GM12878 (cell line): ENCODE data around the gene ATP4A. TPM values are rescaled to one million over a fixed set of nuclear protein-coding genes. Genes with fewer than 3 reads are reported as not detected.
A peak's percentile ranks its signal among the peaks of the same experiment; 100 is the strongest.

Experiments used
- ATAC-seq: fragments of 200-7000 bp; cut with Tn5 transposase; 3 replicates; pipeline ENCODE4 v1.9.1; 2020; ENCODE audit warnings: mild to moderate bottlenecking, moderate library complexity
- BruUV-seq: library from RNA; stranded (reverse); fragments of 400-500 nt; replicated peaks from 2 replicates; lab custom pipeline; 2021; lab: Mats Ljungman, UMichigan
- CTCF ChIA-PET: fragments of 300-600 bp; sonication (Branson Sonifier 250); formaldehyde crosslinking; extraction: SDS; loops from one replicate; lab custom pipeline; 2021; ENCODE audit warnings: inconsistent platforms; lab: Yijun Ruan, JAX
- POLR2A ChIA-PET: fragments of 350-600 bp; formaldehyde crosslinking; extraction: SDS; loops from one replicate; lab custom pipeline; 2021; ENCODE audit warnings: inconsistent platforms; lab: Charles Lee
- RAD21 ChIA-PET: fragments of 300-600 bp; sonication (Branson Sonifier 250); formaldehyde crosslinking; loops from one replicate; lab custom pipeline; 2023; ENCODE audit warnings: antibody characterized with exemption; ENCODE audit not compliant: unreplicated experiment; lab: Charles Lee
- SMC1A ChIA-PET: fragments of 300-600 bp; sonication (Branson Sonifier 250); formaldehyde crosslinking; loops from one replicate; lab custom pipeline; 2023; ENCODE audit not compliant: unreplicated experiment, uncharacterized antibody; lab: Charles Lee
- DNase-seq: peaks from one replicate; pipeline ENCODE4 v3.0.0-alpha.2; 2011; ENCODE audit warnings: low read depth, low spot score
- FAIRE-seq: peaks from 3 replicates; lab custom pipeline; 2011; peaks lifted over from hg19 to GRCh38; lab: Jason Lieb, UNC
- H2AFZ ChIP-seq: 2 replicates; pipeline ENCODE4 v1.6.0; 2011; ENCODE audit warnings: low read depth, low read length, control low read depth; ENCODE audit not compliant: control insufficient read depth
- H3K27ac ChIP-seq: 2 replicates; pipeline ENCODE4 v1.5.1; 2011; ENCODE audit warnings: control low read depth; ENCODE audit not compliant: control insufficient read depth, insufficient read depth
- H3K27me3 ChIP-seq, 2 experiments: replicated peaks in 1 of 2; 2 replicates each; pipeline versions ENCODE4 v1.6.0 to v1.6.1; 2011; ENCODE audit warnings: low read length in 1 of 2; ENCODE audit not compliant: control insufficient read depth in 2 of 2, insufficient read depth in 2 of 2
- H3K36me3 ChIP-seq, 2 experiments: 2 replicates each; pipeline ENCODE4 v1.5.1; 2011; ENCODE audit warnings: low read length in 1 of 2; ENCODE audit not compliant: control insufficient read depth in 2 of 2, insufficient read depth in 2 of 2
- H3K4me1 ChIP-seq: 2 replicates; pipeline ENCODE4 v1.6.1; 2011; ENCODE audit warnings: mild to moderate bottlenecking, low read length, moderate library complexity, mixed read lengths; ENCODE audit not compliant: control insufficient read depth, insufficient read depth
- H3K4me2 ChIP-seq: 2 replicates; pipeline ENCODE4 v1.6.0; 2011; ENCODE audit warnings: control low read depth; ENCODE audit not compliant: control insufficient read depth, insufficient read depth
- H3K4me3 ChIP-seq: fragments of 200-600 bp; sonication (generic); 2 replicates; pipeline ENCODE4 v1.5.1; 2016
- H3K79me2 ChIP-seq: 2 replicates; pipeline ENCODE4 v1.6.0; 2011; ENCODE audit warnings: low read length; ENCODE audit not compliant: control insufficient read depth, insufficient read depth
- H3K9ac ChIP-seq: 2 replicates; pipeline ENCODE4 v1.8.0; 2011; ENCODE audit warnings: low read length, control low read depth, mixed read lengths; ENCODE audit not compliant: control insufficient read depth, insufficient read depth
- H3K9me3 ChIP-seq: replicated peaks from 3 replicates; pipeline ENCODE4 v1.5.1; 2011; ENCODE audit warnings: mild to moderate bottlenecking, low read length; ENCODE audit not compliant: control insufficient read depth, insufficient read depth
- H4K20me1 ChIP-seq: 2 replicates; pipeline ENCODE4 v1.6.0; 2011; ENCODE audit not compliant: control insufficient read depth, insufficient read depth
- CTCF ChIP-seq, 3 experiments: IDR thresholded peaks in 2 of 3; conservative IDR thresholded peaks in 1 of 3; 2 replicates each; pipeline ENCODE4 v1.5.1; 2011; ENCODE audit warnings: low read depth in 3 of 3, low read length in 3 of 3, mild to moderate bottlenecking in 3 of 3, control low read depth in 2 of 3, moderate library complexity in 2 of 3, inconsistent platforms in 1 of 3, mixed read lengths in 1 of 3; ENCODE audit not compliant: control insufficient read depth in 2 of 3, insufficient read depth in 1 of 3; ENCODE audit errors: extremely low read depth in 1 of 3
- HDAC2 ChIP-seq: fragments of 200-600 bp; sonication (generic); IDR thresholded peaks from 2 replicates; pipeline ENCODE4 v1.6.1; 2017
- IKZF1 ChIP-seq: fragments of 450-650 bp; conservative IDR thresholded peaks from 2 replicates; pipeline ENCODE4 v1.6.1; 2017; ENCODE audit warnings: antibody characterized with exemption, mild to moderate bottlenecking
- PAX5 ChIP-seq: IDR thresholded peaks from 2 replicates; pipeline ENCODE4 v1.6.1; 2011; ENCODE audit warnings: low read depth, low read length, borderline replicate concordance
- RAD21 ChIP-seq: IDR thresholded peaks from 2 replicates; pipeline ENCODE4 v1.6.1; 2011; ENCODE audit warnings: mild to moderate bottlenecking, low read depth, low read length, moderate library complexity; ENCODE audit not compliant: insufficient read depth
- RCOR1 ChIP-seq: conservative IDR thresholded peaks from 2 replicates; pipeline ENCODE4 v1.6.1; 2012; ENCODE audit warnings: low read depth, low read length, improper control_type of control experiment
- SRF ChIP-seq, 2 experiments: IDR thresholded peaks; 2 replicates each; pipeline ENCODE4 v1.6.1; 2011; ENCODE audit warnings: low read depth in 2 of 2, low read length in 2 of 2, mild to moderate bottlenecking in 1 of 2, moderate library complexity in 1 of 2
- TCF3 ChIP-seq: IDR thresholded peaks from 2 replicates; pipeline ENCODE4 v1.6.1; 2012; ENCODE audit warnings: low read depth, mild to moderate bottlenecking, low read length, borderline replicate concordance; ENCODE audit not compliant: insufficient read depth
- WGBS: methylation state at CpG from one replicate; pipeline ENCODE4 v1.1.6; 2016; ENCODE audit warnings: low lambda C conversion rate; ENCODE audit not compliant: insufficient replicate concordance, insufficient coverage; ENCODE audit errors: missing lambda C conversion rate; 5-methylcytosine and 5-hydroxymethylcytosine counted together
- in situ Hi-C: fragments of 300-500 bp; cut with MboI; formaldehyde crosslinking; loops from 9 replicates; pipeline ENCODE4 v1.14.3; 2018; ENCODE audit warnings: mixed read lengths
- intact Hi-C: fragments of 100-400 bp; cut with micrococcal nuclease; formaldehyde crosslinking; loops from one replicate; pipeline ENCODE4 v1.14.2; 2022; ENCODE audit not compliant: unreplicated experiment
- polyA plus RNA-seq, 11 experiments: library from polyadenylated mRNA; depleted of rRNA in 4 of 11; unstranded in 6 of 11; stranded (reverse) in 5 of 11; fragments of >200 nt; fragmentation: Nextera tagmentation in 4 of 11; fragmentation: Illumina TruSeq in 1 of 11; extraction: Ambion mirVana in 4 of 11; extraction: Trizol in 1 of 11; gene quantifications; 1 replicate in 1 of 11; 2 replicates in 10 of 11; pipeline versions ENCODE4 v1.2.1 to v1.2.3, GENCODE V29; 2011 to 2016; ENCODE audit warnings: inconsistent platforms in 2 of 11, missing spikeins in 2 of 11, low read depth in 1 of 11
- total RNA-seq, 4 experiments: library from RNA; depleted of rRNA in 3 of 4; stranded (reverse); fragments of >200 nt in 3 of 4; fragmentation: Illumina TruSeq in 1 of 4; extraction: Trizol in 1 of 4; gene quantifications; 2 replicates each; pipeline versions ENCODE4 v1.2.1 to v1.2.3, GENCODE V29; 2013 to 2021
- TF ChIP-seq, protein P1 (sequence below): fragments of 150-350 bp; IDR thresholded peaks from 2 replicates; pipeline ENCODE4 v1.6.1; 2016; ENCODE audit warnings: low read depth, low read length
- TF ChIP-seq, protein P2 (sequence below): fragments of 450-650 bp; IDR thresholded peaks from 2 replicates; pipeline ENCODE4 v1.6.1; 2017; ENCODE audit warnings: mild to moderate bottlenecking, moderate library complexity

ATP4A gene
- total and polyA plus RNA-seq, 10 of the 15 experiments (the other 5 are each of a cell fraction or from before 2014, with no cell fraction given), result 0.03 to 1.5 (median 0.11) TPM; not detected in 3

GRCh38 chr19:35555301-35556005 is 8.0 kb downstream of the ATP4A start:
- Histone ChIP-seq H3K36me3 (no peaks in the 10 kb centered on the region; a peak in 1 of 4 replicates), H4K20me1 (no peaks in the 10 kb centered on the region), H3K9me3 (no peaks in the 10 kb centered on the region; the same call in 2 of the 3 replicates), H3K4me1 (peaks cover 23% of the 10 kb centered on the region), H3K4me2 (no peak overlapping the region), H3K27me3 (no peaks in the 10 kb centered on the region; a peak in 2 of 4 replicates)
- 60% methylated on average over 27 of the region's 30 CpGs for WGBS
- FAIRE-seq, result no peak
- intact Hi-C loops, result no loop called here
- no TSS peak for BruUV-seq
- DNase-seq, result no peak
- TF ChIP-seq RCOR1 (no peak), RAD21 (peak; percentile 31), HDAC2 (no peak), PAX5 (peak; percentile 32; the same call in 1 of the 2 replicates), TCF3 (no peak), CTCF (IDR thresholded peaks at IDR 0.05 in 2 of 3, conservative IDR thresholded peaks at IDR 0.05 in 1 of 3; ENCODE audit: control insufficient read depth in 2 of 3, extremely low read depth in 1 of 3, insufficient read depth in 1 of 3, low read depth in 3 of 3, low read length in 3 of 3) (peak; percentile 21 to 40 (median 21); a peak in 3 of 6 replicates), IKZF1 (no peak), SRF (IDR thresholded peaks at IDR 0.05; ENCODE audit: low read depth in 2 of 2, low read length in 2 of 2) (no peak)
- TF ChIP-seq, protein P1, sequence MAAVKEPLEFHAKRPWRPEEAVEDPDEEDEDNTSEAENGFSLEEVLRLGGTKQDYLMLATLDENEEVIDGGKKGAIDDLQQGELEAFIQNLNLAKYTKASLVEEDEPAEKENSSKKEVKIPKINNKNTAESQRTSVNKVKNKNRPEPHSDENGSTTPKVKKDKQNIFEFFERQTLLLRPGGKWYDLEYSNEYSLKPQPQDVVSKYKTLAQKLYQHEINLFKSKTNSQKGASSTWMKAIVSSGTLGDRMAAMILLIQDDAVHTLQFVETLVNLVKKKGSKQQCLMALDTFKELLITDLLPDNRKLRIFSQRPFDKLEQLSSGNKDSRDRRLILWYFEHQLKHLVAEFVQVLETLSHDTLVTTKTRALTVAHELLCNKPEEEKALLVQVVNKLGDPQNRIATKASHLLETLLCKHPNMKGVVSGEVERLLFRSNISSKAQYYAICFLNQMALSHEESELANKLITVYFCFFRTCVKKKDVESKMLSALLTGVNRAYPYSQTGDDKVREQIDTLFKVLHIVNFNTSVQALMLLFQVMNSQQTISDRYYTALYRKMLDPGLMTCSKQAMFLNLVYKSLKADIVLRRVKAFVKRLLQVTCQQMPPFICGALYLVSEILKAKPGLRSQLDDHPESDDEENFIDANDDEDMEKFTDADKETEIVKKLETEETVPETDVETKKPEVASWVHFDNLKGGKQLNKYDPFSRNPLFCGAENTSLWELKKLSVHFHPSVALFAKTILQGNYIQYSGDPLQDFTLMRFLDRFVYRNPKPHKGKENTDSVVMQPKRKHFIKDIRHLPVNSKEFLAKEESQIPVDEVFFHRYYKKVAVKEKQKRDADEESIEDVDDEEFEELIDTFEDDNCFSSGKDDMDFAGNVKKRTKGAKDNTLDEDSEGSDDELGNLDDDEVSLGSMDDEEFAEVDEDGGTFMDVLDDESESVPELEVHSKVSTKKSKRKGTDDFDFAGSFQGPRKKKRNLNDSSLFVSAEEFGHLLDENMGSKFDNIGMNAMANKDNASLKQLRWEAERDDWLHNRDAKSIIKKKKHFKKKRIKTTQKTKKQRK, result no peak
- TF ChIP-seq, protein P2, sequence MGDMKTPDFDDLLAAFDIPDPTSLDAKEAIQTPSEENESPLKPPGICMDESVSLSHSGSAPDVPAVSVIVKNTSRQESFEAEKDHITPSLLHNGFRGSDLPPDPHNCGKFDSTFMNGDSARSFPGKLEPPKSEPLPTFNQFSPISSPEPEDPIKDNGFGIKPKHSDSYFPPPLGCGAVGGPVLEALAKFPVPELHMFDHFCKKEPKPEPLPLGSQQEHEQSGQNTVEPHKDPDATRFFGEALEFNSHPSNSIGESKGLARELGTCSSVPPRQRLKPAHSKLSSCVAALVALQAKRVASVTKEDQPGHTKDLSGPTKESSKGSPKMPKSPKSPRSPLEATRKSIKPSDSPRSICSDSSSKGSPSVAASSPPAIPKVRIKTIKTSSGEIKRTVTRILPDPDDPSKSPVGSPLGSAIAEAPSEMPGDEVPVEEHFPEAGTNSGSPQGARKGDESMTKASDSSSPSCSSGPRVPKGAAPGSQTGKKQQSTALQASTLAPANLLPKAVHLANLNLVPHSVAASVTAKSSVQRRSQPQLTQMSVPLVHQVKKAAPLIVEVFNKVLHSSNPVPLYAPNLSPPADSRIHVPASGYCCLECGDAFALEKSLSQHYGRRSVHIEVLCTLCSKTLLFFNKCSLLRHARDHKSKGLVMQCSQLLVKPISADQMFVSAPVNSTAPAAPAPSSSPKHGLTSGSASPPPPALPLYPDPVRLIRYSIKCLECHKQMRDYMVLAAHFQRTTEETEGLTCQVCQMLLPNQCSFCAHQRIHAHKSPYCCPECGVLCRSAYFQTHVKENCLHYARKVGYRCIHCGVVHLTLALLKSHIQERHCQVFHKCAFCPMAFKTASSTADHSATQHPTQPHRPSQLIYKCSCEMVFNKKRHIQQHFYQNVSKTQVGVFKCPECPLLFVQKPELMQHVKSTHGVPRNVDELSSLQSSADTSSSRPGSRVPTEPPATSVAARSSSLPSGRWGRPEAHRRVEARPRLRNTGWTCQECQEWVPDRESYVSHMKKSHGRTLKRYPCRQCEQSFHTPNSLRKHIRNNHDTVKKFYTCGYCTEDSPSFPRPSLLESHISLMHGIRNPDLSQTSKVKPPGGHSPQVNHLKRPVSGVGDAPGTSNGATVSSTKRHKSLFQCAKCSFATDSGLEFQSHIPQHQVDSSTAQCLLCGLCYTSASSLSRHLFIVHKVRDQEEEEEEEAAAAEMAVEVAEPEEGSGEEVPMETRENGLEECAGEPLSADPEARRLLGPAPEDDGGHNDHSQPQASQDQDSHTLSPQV, result no peak
- TF ChIP-seq, all 136 proteins: peak for 3
- ChIA-PET SMC1A (interaction anchor here (0.7 to 1.4 kb wide), 4 partner anchors 11 to 217 kb away, joined by 3 to 4 read pairs (median 3); no protein-coding TSS in a partner anchor), RAD21 (no interaction called here), POLR2A (no interaction called here), CTCF (interaction anchor here (1.2 to 1.8 kb wide), 3 partner anchors 33 to 137 kb away, joined by 3 to 5 read pairs (median 4); no protein-coding TSS in a partner anchor)
- no peak overlapping the region for H3K27ac ChIP-seq
- no peaks in the 10 kb centered on the region for H3K79me2 ChIP-seq
- H3K4me3 ChIP-seq, result no peak overlapping the region
- no peak overlapping the region for H3K9ac ChIP-seq
- in situ Hi-C loops, result no loop called here
- H2AFZ ChIP-seq, result no peak overlapping the region
- ATAC-seq, result peak; percentile 46
